NT2/D1 (cell line): ENCODE results near the gene SCTR.

Source experiments
- DNase-seq: peaks from one replicate; pipeline ENCODE4 v3.0.0-alpha.2; 2011; ENCODE audit warnings: low read depth, low spot score
- H3K27me3 ChIP-seq: 2 replicates; pipeline ENCODE4 v1.6.0; 2011; ENCODE audit warnings: mild to moderate bottlenecking; ENCODE audit not compliant: insufficient read length, insufficient read depth
- H3K36me3 ChIP-seq: 2 replicates; pipeline ENCODE4 v1.6.1; 2011; ENCODE audit warnings: mild to moderate bottlenecking, low read length, mixed read lengths; ENCODE audit not compliant: insufficient read depth, insufficient read length
- H3K4me1 ChIP-seq: 2 replicates; pipeline ENCODE4 v1.5.1; 2011; ENCODE audit not compliant: insufficient read depth, insufficient read length
- H3K4me3 ChIP-seq: 2 replicates; pipeline ENCODE4 v1.5.1; 2011; ENCODE audit warnings: low read depth; ENCODE audit not compliant: insufficient read length
- H3K9ac ChIP-seq: 2 replicates; pipeline ENCODE4 v1.6.0; 2011; ENCODE audit warnings: low read depth; ENCODE audit not compliant: insufficient read length
- H3K9me3 ChIP-seq: 2 replicates; pipeline ENCODE4 v1.5.1; 2011; ENCODE audit warnings: mild to moderate bottlenecking, low read length; ENCODE audit not compliant: insufficient read depth
- SUZ12 ChIP-seq: IDR thresholded peaks from 2 replicates; pipeline ENCODE4 v1.6.1; 2011; ENCODE audit not compliant: insufficient read length, insufficient read depth; ENCODE audit errors: extremely low read depth
- YY1 ChIP-seq: IDR thresholded peaks from 2 replicates; pipeline ENCODE4 v1.6.1; 2011; ENCODE audit not compliant: insufficient read length, insufficient read depth
- ZNF274 ChIP-seq: IDR thresholded peaks from 2 replicates; pipeline ENCODE4 v1.6.1; 2011; ENCODE audit warnings: mild to moderate bottlenecking, low read depth, low read length

Gene SCTR

DNA sequence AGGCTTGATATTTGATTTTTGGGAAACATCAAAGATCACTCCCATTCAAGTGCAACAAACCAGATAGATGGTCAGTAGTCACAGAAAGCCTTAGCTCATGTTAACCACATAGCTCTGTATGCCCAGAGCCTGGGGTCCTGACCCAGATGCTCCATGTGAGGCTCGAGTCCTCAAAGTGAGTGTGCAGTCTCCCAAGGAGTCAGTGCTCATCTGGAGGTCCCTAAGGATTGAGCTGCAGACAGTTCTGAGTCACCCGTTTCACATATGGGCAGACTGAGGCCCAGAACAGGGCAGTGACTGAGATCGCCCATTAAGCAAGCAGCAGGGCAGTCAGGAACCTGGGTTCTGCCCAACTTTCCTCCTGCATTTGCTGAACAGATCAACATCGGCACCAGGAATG, 83.4 kb downstream of the SCTR start:
- DNase-seq, result no peak
- Histone ChIP-seq H3K4me1 (peaks cover 3% of the 10 kb centered on the region), H3K36me3 (peaks cover 6% of the 10 kb centered on the region), H3K9me3 (no peaks in the 10 kb centered on the region), H3K27me3 (no peaks in the 10 kb centered on the region), H3K9ac (no peak overlapping the region), H3K4me3 (no peak overlapping the region)
- TF ChIP-seq ZNF274 (no peak), SUZ12 (no peak), YY1 (no peak)

DNA sequence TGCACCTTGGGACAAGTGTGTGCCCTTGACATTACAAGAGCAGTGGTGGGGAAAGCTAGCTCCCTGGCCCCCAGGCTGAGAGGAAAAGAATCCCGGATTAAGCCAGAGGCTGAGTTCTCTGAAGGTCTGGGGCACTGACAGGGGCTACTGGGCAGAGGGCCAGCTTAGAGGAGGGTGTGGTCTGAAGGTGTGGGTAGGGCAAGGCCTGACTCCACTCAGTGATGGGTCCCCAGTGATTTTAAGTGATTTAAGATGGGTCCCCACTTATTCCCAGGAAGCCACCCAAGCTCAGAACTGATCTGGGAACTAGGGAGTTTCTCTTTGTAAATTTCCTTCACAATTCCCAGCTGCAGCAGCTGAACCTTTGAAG, 83.8 kb downstream of the SCTR start:
- Histone ChIP-seq H3K9me3 (no peaks in the 10 kb centered on the region), H3K36me3 (peaks cover 6% of the 10 kb centered on the region), H3K4me1 (peaks cover 3% of the 10 kb centered on the region), H3K9ac (no peak overlapping the region), H3K27me3 (no peaks in the 10 kb centered on the region), H3K4me3 (no peak overlapping the region)
- no peak for DNase-seq
- TF ChIP-seq SUZ12 (no peak), ZNF274 (no peak), YY1 (no peak)

DNA sequence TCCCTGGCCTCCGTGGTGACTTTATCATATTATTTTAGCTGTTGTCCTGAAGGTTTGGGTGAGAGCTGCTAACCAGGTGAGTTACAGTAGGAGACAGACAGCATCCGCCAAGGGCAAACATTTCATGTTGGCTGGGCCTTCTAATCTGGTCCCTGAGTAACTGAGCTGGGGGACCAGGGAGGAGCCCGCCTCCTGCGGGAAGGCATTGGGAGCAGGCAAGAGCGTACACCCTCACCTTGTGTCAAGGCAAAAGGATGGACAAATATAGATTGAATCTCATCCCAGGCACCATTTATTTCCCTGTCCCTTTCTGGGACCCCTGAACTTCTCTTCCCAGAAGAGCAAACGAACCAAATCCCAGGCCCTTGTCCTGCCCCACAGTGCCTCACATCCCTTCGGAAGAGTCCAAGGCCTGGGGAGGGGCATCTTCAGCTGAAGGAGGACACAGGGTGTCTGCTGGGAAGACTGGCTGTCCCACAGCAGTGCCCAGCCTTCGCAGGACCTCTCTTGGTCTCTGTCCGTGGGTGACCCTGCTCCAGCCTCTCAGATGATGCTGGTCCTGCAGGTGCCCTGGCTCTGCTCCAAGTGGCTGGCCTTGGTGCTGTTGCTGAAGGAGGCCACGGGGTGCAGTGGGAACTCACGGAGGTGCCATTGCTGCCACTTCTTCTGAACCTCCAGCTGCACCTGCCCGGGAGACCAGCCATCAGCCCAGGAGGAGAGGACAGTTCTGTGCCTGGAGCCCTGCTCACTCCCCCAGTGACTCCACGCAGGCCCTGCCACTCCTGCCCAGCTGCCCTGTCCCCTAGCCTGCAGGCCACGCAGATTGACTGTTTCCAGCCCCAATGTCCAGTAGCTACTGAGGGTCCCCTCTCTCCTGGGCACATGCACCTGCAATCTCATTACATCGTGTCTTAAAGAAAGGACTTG, 84.4 kb downstream of the SCTR start:
- Histone ChIP-seq H3K36me3 (peaks cover 6% of the 10 kb centered on the region), H3K9me3 (no peaks in the 10 kb centered on the region), H3K9ac (no peak overlapping the region), H3K27me3 (no peaks in the 10 kb centered on the region), H3K4me1 (peaks cover 8% of the 10 kb centered on the region), H3K4me3 (no peak overlapping the region)
- DNase-seq, result no peak
- no peak for TF ChIP-seq SUZ12
- TF ChIP-seq ZNF274, result no peak
- TF ChIP-seq YY1, result no peak

DNA sequence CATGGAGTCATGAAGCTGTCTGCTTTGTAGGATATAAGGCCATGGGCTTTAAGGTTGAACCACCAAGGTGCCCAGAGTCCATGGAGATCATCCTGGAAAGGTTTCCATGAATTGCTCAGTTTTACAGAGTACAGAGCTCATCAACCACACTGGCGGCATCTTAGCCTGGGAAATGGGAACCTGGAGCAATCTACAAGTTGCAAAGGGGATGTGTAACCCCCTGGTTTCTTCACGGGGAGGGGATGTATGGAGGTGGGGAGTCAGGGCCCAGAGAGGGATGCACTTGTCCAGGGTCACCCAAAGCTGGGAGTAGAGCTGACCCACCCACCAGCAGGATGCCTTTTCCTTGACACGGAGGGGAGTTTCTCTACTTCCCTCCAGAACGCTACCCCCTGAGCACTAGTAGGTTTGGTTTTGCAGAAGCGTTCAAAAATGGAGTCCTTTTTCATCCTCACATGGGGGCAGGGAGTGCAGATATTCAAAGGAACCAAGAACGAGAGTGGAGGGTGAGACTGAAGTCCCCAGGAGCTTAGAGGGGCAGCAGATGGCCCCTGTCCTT, 85.5 kb downstream of the SCTR start:
- Histone ChIP-seq H3K36me3 (peaks cover 6% of the 10 kb centered on the region), H3K27me3 (no peaks in the 10 kb centered on the region), H3K9ac (no peak overlapping the region), H3K9me3 (no peaks in the 10 kb centered on the region), H3K4me1 (peaks cover 15% of the 10 kb centered on the region), H3K4me3 (no peak overlapping the region)
- TF ChIP-seq ZNF274, result no peak
- no peak for TF ChIP-seq YY1
- TF ChIP-seq SUZ12, result no peak
- DNase-seq, result no peak

DNA sequence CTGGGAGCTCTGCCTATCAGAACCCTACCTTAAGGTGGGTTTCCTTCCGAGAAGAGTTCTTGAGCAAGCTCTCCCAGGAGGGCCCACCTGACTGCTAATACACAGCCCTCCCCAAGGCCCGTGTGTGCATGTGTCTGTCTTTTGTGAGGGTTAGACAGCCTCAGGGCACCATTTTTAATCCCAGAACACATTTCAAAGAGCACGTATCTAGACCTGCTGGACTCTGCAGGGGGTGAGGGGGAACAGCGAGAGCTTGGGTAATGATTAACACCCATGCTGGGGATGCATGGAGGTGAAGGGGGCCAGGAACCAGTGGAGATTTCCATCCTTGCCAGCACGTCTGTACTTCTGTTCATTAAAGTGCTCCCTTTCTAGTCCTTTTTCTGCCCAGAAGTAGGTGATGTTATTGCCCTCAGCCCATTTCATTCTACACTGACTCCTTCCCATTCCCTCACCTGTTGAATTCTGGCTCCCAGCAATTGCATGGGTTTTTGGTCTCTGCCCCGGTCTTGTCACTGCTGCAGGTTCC, 86.1 kb downstream of the SCTR start:
- H3K9ac ChIP-seq, result no peak overlapping the region
- H3K4me3 ChIP-seq, result no peak overlapping the region
- peaks cover 6% of the 10 kb centered on the region for H3K36me3 ChIP-seq
- H3K4me1 ChIP-seq, result peaks cover 15% of the 10 kb centered on the region
- TF ChIP-seq ZNF274 (no peak), YY1 (no peak), SUZ12 (no peak)
- H3K27me3 ChIP-seq, result no peaks in the 10 kb centered on the region
- DNase-seq, result no peak
- no peaks in the 10 kb centered on the region for H3K9me3 ChIP-seq

DNA sequence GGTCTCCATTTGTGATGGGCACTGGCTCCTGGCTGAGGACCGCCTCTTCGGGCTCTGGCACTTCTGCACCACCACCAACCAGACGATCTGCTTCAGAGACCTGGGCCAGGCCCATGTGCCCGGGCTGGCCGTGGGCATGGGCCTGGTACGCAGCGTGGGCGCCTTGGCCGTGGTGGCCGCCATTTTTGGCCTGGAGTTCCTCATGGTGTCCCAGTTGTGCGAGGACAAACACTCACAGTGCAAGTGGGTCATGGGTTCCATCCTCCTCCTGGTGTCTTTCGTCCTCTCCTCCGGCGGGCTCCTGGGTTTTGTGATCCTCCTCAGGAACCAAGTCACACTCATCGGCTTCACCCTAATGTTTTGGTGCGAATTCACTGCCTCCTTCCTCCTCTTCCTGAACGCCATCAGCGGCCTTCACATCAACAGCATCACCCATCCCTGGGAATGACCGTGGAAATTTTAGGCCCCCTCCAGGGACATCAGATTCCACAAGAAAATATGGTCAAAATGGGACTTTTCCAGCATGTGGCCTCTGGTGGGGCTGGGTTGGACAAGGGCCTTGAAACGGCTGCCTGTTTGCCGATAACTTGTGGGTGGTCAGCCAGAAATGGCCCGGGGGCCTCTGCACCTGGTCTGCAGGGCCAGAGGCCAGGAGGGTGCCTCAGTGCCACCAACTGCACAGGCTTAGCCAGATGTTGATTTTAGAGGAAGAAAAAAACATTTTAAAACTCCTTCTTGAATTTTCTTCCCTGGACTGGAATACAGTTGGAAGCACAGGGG, 87.1 kb downstream of the SCTR start:
- no peak for DNase-seq
- no peak overlapping the region for H3K4me3 ChIP-seq
- H3K9me3 ChIP-seq, result no peaks in the 10 kb centered on the region
- H3K36me3 ChIP-seq, result peaks cover 6% of the 10 kb centered on the region
- H3K27me3 ChIP-seq, result peaks cover 4% of the 10 kb centered on the region
- H3K4me1 ChIP-seq, result peaks cover 19% of the 10 kb centered on the region
- H3K9ac ChIP-seq, result no peak overlapping the region
- TF ChIP-seq YY1 (no peak), SUZ12 (no peak)

DNA sequence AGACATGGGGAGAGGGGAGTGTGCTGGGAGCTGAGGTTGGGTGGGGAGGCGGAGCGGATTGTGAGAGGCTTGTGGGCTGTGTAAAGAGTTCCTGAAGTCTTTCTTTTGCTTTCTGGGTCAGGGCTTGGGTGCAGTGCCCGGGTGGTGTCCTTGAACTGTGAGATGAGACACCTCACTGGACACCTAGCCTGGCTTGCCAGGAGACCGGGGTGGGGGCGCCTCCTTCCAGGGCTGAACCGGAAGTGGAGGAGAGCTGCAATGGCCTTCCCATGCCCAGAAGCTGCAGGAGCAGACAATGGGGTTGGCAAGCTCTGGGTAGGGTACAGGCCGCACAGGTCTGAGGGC, 88.4 kb downstream of the SCTR start:
- no peaks in the 10 kb centered on the region for H3K9me3 ChIP-seq

More for the DNA sequence above, 88.4 kb downstream of the SCTR start:
- peaks cover 6% of the 10 kb centered on the region for H3K36me3 ChIP-seq
- H3K9ac ChIP-seq, result no peak overlapping the region
- DNase-seq, result no peak
- TF ChIP-seq ZNF274 (no peak), SUZ12 (no peak), YY1 (no peak)
- peaks cover 19% of the 10 kb centered on the region for H3K4me1 ChIP-seq
- peaks cover 5% of the 10 kb centered on the region for H3K27me3 ChIP-seq
- H3K4me3 ChIP-seq, result no peak overlapping the region
